Tibial artery (tissue), 4 donors: Measurements from ENCODE around the gene ZCCHC4.

ENCODE experiments used
- DNase-seq, 2 donors: peaks; one replicate each; pipeline ENCODE4 v3.0.0-alpha.2; 2019
- H3K27ac ChIP-seq, 2 donors: fragments of 200-600 bp; sonication (generic) in 1 of 2; 1 replicate in 1 of 2; 2 replicates in 1 of 2; pipeline ENCODE4 v1.5.1; 2018 to 2019; ENCODE audit warnings: mild to moderate bottlenecking in 1 of 2
- H3K27me3 ChIP-seq, 2 donors: fragments of 200-600 bp; sonication (generic) in 1 of 2; one replicate each; pipeline versions ENCODE4 v1.5.1 to v1.6.0; 2016 to 2019
- H3K36me3 ChIP-seq, 3 donors: fragments of 200-600 bp; sonication (generic) in 2 of 3; one replicate each; pipeline ENCODE4 v1.5.1; 2016 to 2019; ENCODE audit warnings: mild to moderate bottlenecking in 2 of 3
- H3K4me1 ChIP-seq, 4 donors: fragments of 200-600 bp; sonication (generic) in 2 of 4; 1 replicate in 3 of 4; 2 replicates in 1 of 4; pipeline ENCODE4 v1.5.1; 2016 to 2019
- H3K4me3 ChIP-seq, 2 donors: fragments of 200-600 bp; sonication (generic) in 1 of 2; 1 replicate in 1 of 2; 2 replicates in 1 of 2; pipeline ENCODE4 v1.5.1; 2018 to 2019; ENCODE audit warnings: mild to moderate bottlenecking in 2 of 2
- H3K9me3 ChIP-seq, 3 donors: fragments of 200-600 bp; sonication (generic) in 1 of 3; one replicate each; pipeline ENCODE4 v1.5.1; 2016 to 2019
- intact Hi-C: fragments of 100-400 bp; cut with DNase I; formaldehyde crosslinking; loops from one replicate; pipeline ENCODE4 v1.15.0; 2023; ENCODE audit warnings: low total_unique reads
- TF ChIP-seq, protein P1 (sequence below), 2 experiments: fragments of 200-600 bp in 1 of 2; fragments of 450-650 bp in 1 of 2; IDR thresholded peaks; one replicate each; pipeline ENCODE4 v1.5.1; 2017 to 2019; ENCODE audit warnings: antibody characterized with exemption in 2 of 2, mild to moderate bottlenecking in 1 of 2, moderate library complexity in 1 of 2

The ZCCHC4 gene

GRCh38 chr4:25310066-25310802 is 2.3 kb upstream of the ZCCHC4 start:
- intact Hi-C loops, result loop anchor here (5.0 kb wide), 1 partner anchor 78 kb away; the partner anchor contains the start of gene PI4K2B
- Histone ChIP-seq H3K36me3 (peaks cover 0 to under 1% (median 0%) of the 10 kb centered on the region in 3 donors), H3K4me1 (peaks cover 0 to 10% (median 9%) of the 10 kb centered on the region in 4 donors), H3K27ac (no peak overlapping the region), H3K4me3 (no peak overlapping the region), H3K27me3 (no peaks in the 10 kb centered on the region), H3K9me3 (no peaks in the 10 kb centered on the region)
- TF ChIP-seq, protein P1, sequence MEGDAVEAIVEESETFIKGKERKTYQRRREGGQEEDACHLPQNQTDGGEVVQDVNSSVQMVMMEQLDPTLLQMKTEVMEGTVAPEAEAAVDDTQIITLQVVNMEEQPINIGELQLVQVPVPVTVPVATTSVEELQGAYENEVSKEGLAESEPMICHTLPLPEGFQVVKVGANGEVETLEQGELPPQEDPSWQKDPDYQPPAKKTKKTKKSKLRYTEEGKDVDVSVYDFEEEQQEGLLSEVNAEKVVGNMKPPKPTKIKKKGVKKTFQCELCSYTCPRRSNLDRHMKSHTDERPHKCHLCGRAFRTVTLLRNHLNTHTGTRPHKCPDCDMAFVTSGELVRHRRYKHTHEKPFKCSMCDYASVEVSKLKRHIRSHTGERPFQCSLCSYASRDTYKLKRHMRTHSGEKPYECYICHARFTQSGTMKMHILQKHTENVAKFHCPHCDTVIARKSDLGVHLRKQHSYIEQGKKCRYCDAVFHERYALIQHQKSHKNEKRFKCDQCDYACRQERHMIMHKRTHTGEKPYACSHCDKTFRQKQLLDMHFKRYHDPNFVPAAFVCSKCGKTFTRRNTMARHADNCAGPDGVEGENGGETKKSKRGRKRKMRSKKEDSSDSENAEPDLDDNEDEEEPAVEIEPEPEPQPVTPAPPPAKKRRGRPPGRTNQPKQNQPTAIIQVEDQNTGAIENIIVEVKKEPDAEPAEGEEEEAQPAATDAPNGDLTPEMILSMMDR (IDR thresholded peaks at IDR 0.05), result no peak
- DNase-seq, result no peak

GRCh38 chr4:25310803-25311166 is 1.8 kb upstream of the ZCCHC4 start:
- Histone ChIP-seq H3K27ac (no peak overlapping the region), H3K27me3 (no peaks in the 10 kb centered on the region), H3K4me1 (peaks cover 0 to 10% (median 9%) of the 10 kb centered on the region in 4 donors), H3K36me3 (peaks cover 0 to 6% (median under 1%) of the 10 kb centered on the region in 3 donors), H3K4me3 (no peak overlapping the region), H3K9me3 (no peaks in the 10 kb centered on the region)
- intact Hi-C loops, result loop anchor here (5.0 kb wide), 1 partner anchor 78 kb away; the partner anchor contains the start of gene PI4K2B
- DNase-seq, result no peak
- TF ChIP-seq, protein P1 (IDR thresholded peaks at IDR 0.05), result no peak

GRCh38 chr4:25313201-25313895 is 774 bp downstream of the ZCCHC4 start:
- peaks cover 0 to 10% (median 9%) of the 10 kb centered on the region in 4 donors for H3K4me1 ChIP-seq
- intact Hi-C loops, result loop anchor here (5.0 kb wide), 1 partner anchor 81 kb away; the partner anchor contains the start of gene PI4K2B
- no peaks in the 10 kb centered on the region for H3K27me3 ChIP-seq
- no peaks in the 10 kb centered on the region for H3K9me3 ChIP-seq
- DNase-seq, result no peak
- peak overlapping the region; percentile 67 for H3K27ac ChIP-seq
- TF ChIP-seq, protein P1 (IDR thresholded peaks at IDR 0.05), result no peak
- H3K4me3 ChIP-seq, result peak overlapping the region; percentile 60 to 83
- H3K36me3 ChIP-seq, result peaks cover 0 to 14% (median 6%) of the 10 kb centered on the region in 3 donors

- Histone ChIP-seq H3K9me3 (no peaks in the 10 kb centered on the region), H3K4me1 (no peaks in the 10 kb centered on the region), H3K36me3 (peaks cover 0 to 47% (median 12%) of the 10 kb centered on the region in 3 donors), H3K4me3 (no peak overlapping the region), H3K27me3 (no peaks in the 10 kb centered on the region), H3K27ac (no peak overlapping the region)
- intact Hi-C loops, result no loop called here
- no peak for DNase-seq
- TF ChIP-seq, protein P1 (IDR thresholded peaks at IDR 0.05), result no peak
Observed at GRCh38 chr4:25320336-25320735, 7.8 kb downstream of the ZCCHC4 start.

GRCh38 chr4:25320773-25321172 is 8.2 kb downstream of the ZCCHC4 start:
- Histone ChIP-seq H3K9me3 (no peaks in the 10 kb centered on the region), H3K27ac (no peak overlapping the region), H3K27me3 (no peaks in the 10 kb centered on the region), H3K4me1 (no peaks in the 10 kb centered on the region), H3K4me3 (no peak overlapping the region), H3K36me3 (peaks cover 0 to 43% (median 11%) of the 10 kb centered on the region in 3 donors)
- TF ChIP-seq, protein P1 (IDR thresholded peaks at IDR 0.05), result no peak
- intact Hi-C loops, result no loop called here
- no peak for DNase-seq
